H9 (cell line): ENCODE measurements around the gene TMEM123. TPM values are rescaled to one million over a fixed set of nuclear protein-coding genes. Genes with fewer than 3 reads are reported as not detected.

Experiments
- DNase-seq: peaks from one replicate; pipeline ENCODE4 v3.0.0-alpha.2; 2017
- H2AFZ ChIP-seq: one replicate; pipeline ENCODE4 v1.6.1; 2013; ENCODE audit warnings: mild to moderate bottlenecking, low read length, control low read depth, moderate library complexity
- H2AK5ac ChIP-seq: 2 replicates; pipeline ENCODE4 v1.6.1; 2013; ENCODE audit warnings: low read length, control low read depth, mixed read lengths; ENCODE audit not compliant: insufficient read length
- H2BK120ac ChIP-seq: one replicate; pipeline ENCODE4 v1.6.1; 2013; ENCODE audit warnings: low read depth, mild to moderate bottlenecking, low read length, control low read depth, inconsistent platforms; ENCODE audit not compliant: poor library complexity, severe bottlenecking
- H2BK12ac ChIP-seq: 2 replicates; pipeline ENCODE4 v1.6.1; 2013; ENCODE audit warnings: low read length, control low read depth, mixed read lengths, low read depth; ENCODE audit not compliant: insufficient read length
- H2BK15ac ChIP-seq: 2 replicates; pipeline ENCODE4 v1.6.1; 2013; ENCODE audit warnings: low read depth, low read length, control low read depth
- H2BK20ac ChIP-seq: one replicate; pipeline ENCODE4 v1.6.1; 2013; ENCODE audit warnings: low read depth, mild to moderate bottlenecking, low read length, control low read depth, inconsistent platforms; ENCODE audit not compliant: poor library complexity, severe bottlenecking
- H2BK5ac ChIP-seq: 2 replicates; pipeline ENCODE4 v1.6.1; 2013; ENCODE audit warnings: low read length, control low read depth, mixed read lengths; ENCODE audit not compliant: insufficient read length
- H3K14ac ChIP-seq: 2 replicates; pipeline ENCODE4 v1.6.1; 2013; ENCODE audit warnings: low read length, control low read depth; ENCODE audit not compliant: insufficient read depth
- H3K18ac ChIP-seq: 2 replicates; pipeline ENCODE4 v1.6.1; 2013; ENCODE audit warnings: low read depth, mild to moderate bottlenecking, mixed read lengths, low read length, control low read depth; ENCODE audit not compliant: insufficient read length
- H3K23ac ChIP-seq: 2 replicates; pipeline ENCODE4 v1.6.1; 2013; ENCODE audit warnings: low read length, control low read depth, mixed read lengths, low read depth; ENCODE audit not compliant: insufficient read length
- H3K23me2 ChIP-seq: 2 replicates; pipeline ENCODE4 v1.6.1; 2013; ENCODE audit warnings: low read depth, mild to moderate bottlenecking, mixed read lengths, low read length, control low read depth; ENCODE audit not compliant: insufficient read length, poor library complexity, severe bottlenecking
- H3K27ac ChIP-seq: 2 replicates; pipeline ENCODE4 v1.5.1; 2013; ENCODE audit warnings: low read length, control low read depth, mixed read lengths, low read depth; ENCODE audit not compliant: insufficient read length
- H3K27me3 ChIP-seq: 2 replicates; pipeline ENCODE4 v1.6.1; 2013; ENCODE audit warnings: low read length, control low read depth, inconsistent platforms; ENCODE audit not compliant: insufficient read depth
- H3K4ac ChIP-seq: 2 replicates; pipeline ENCODE4 v1.6.1; 2013; ENCODE audit warnings: low read depth, mild to moderate bottlenecking, control low read depth, inconsistent platforms, low read length, moderate library complexity
- H3K4me1 ChIP-seq: 2 replicates; pipeline ENCODE4 v1.6.1; 2013; ENCODE audit warnings: low read length, control low read depth, inconsistent platforms; ENCODE audit not compliant: insufficient read depth
- H3K4me2 ChIP-seq: 2 replicates; pipeline ENCODE4 v1.6.1; 2013; ENCODE audit warnings: low read length, control low read depth, mixed read lengths; ENCODE audit not compliant: insufficient read length, insufficient read depth
- H3K56ac ChIP-seq: 2 replicates; pipeline ENCODE4 v1.6.1; 2013; ENCODE audit warnings: low read depth, mild to moderate bottlenecking, mixed read lengths, low read length, control low read depth; ENCODE audit not compliant: insufficient read length
- H3K79me1 ChIP-seq: 2 replicates; pipeline ENCODE4 v1.6.1; 2013; ENCODE audit warnings: low read depth, mild to moderate bottlenecking, moderate library complexity, low read length, control low read depth, inconsistent platforms; ENCODE audit not compliant: insufficient read depth, poor library complexity, severe bottlenecking
- H3K79me2 ChIP-seq: 2 replicates; pipeline ENCODE4 v1.6.1; 2013; ENCODE audit warnings: low read length, control low read depth, inconsistent platforms; ENCODE audit not compliant: insufficient read depth
- H3K9ac ChIP-seq: 2 replicates; pipeline ENCODE4 v1.6.1; 2013; ENCODE audit warnings: low read length, control low read depth, mixed read lengths; ENCODE audit not compliant: insufficient read length; ENCODE audit errors: extremely low read depth
- H3K9me3 ChIP-seq: one replicate; pipeline ENCODE4 v1.6.1; 2013; ENCODE audit warnings: low read depth, low read length, inconsistent platforms; ENCODE audit not compliant: control insufficient read depth
- H3T11ph ChIP-seq: one replicate; pipeline ENCODE4 v1.6.1; 2013; ENCODE audit warnings: mild to moderate bottlenecking, low read length, control low read depth, inconsistent platforms
- H4K20me1 ChIP-seq: one replicate; pipeline ENCODE4 v1.6.1; 2013; ENCODE audit not compliant: control insufficient read depth, insufficient read length, insufficient read depth
- H4K5ac ChIP-seq: 2 replicates; pipeline ENCODE4 v1.6.1; 2013; ENCODE audit warnings: low read depth, mild to moderate bottlenecking, mixed read lengths, low read length, control low read depth; ENCODE audit not compliant: insufficient read length
- H4K8ac ChIP-seq: replicated peaks from 2 replicates; pipeline ENCODE4 v1.6.1; 2013; ENCODE audit warnings: low read length, control low read depth, mixed read lengths, low read depth; ENCODE audit not compliant: insufficient read length
- H4K91ac ChIP-seq: 2 replicates; pipeline ENCODE4 v1.6.1; 2013; ENCODE audit warnings: low read depth, mild to moderate bottlenecking, moderate library complexity, mixed read lengths, low read length, control low read depth; ENCODE audit not compliant: insufficient read length
- H3K27ac Mint-ChIP-seq, 3 experiments: 2 replicates in 2 of 3; 3 replicates in 1 of 3; pipeline ENCODE4 v1.8.0; 2020 to 2021; ENCODE audit warnings: mixed read lengths in 3 of 3, mild to moderate bottlenecking in 1 of 3, moderate library complexity in 1 of 3
- H3K27me3 Mint-ChIP-seq: 2 replicates; pipeline ENCODE4 v1.8.0; 2021; ENCODE audit warnings: low read depth, mild to moderate bottlenecking, moderate library complexity, mixed read lengths
- H3K36me3 Mint-ChIP-seq, 3 experiments: 2 replicates in 2 of 3; 3 replicates in 1 of 3; pipeline ENCODE4 v1.8.0; 2020 to 2021; ENCODE audit warnings: low read depth in 3 of 3, mixed read lengths in 3 of 3; ENCODE audit not compliant: insufficient read depth in 1 of 3
- H3K4me1 Mint-ChIP-seq, 2 experiments: 2 replicates each; pipeline ENCODE4 v1.8.0; 2020; ENCODE audit warnings: mixed read lengths in 2 of 2
- H3K4me3 Mint-ChIP-seq, 2 experiments: 2 replicates in 1 of 2; 3 replicates in 1 of 2; pipeline ENCODE4 v1.8.0; 2020 to 2021; ENCODE audit warnings: mild to moderate bottlenecking in 2 of 2, mixed read lengths in 2 of 2, moderate library complexity in 1 of 2
- H3K9me3 Mint-ChIP-seq, 2 experiments: 2 replicates in 1 of 2; 3 replicates in 1 of 2; pipeline ENCODE4 v1.8.0; 2020; ENCODE audit warnings: mild to moderate bottlenecking in 2 of 2, mixed read lengths in 2 of 2, moderate library complexity in 1 of 2
- CTCF ChIP-seq: fragments of 200-600 bp; sonication (generic); conservative IDR thresholded peaks from 3 replicates; pipeline ENCODE4 v1.8.0; 2021; ENCODE audit warnings: antibody characterized with exemption, mild to moderate bottlenecking
- WGBS: extraction: QIAGEN DNeasy Blood & Tissue Kit; methylation state at CpG from one replicate; pipeline ENCODE4 v1.1.7; 2013; ENCODE audit warnings: missing lambda C conversion rate, low lambda C conversion rate, mixed read lengths; ENCODE audit not compliant: insufficient read length; ENCODE audit errors: extremely low coverage; 5-methylcytosine and 5-hydroxymethylcytosine counted together
- total RNA-seq: library from RNA; stranded (reverse); gene quantifications from 2 replicates; pipeline ENCODE4 v1.2.1, GENCODE V29; 2021

Gene TMEM123
- total RNA-seq, 1 experiment from 2014 or later = 76.7 TPM

- Histone ChIP-seq H4K5ac (no peak overlapping the region), H4K91ac (no peak overlapping the region), H2BK5ac (no peak overlapping the region), H3K79me2 (no peaks in the 10 kb centered on the region), H3K9me3 (no peaks in the 10 kb centered on the region), H2BK20ac (no peak overlapping the region), H3K79me1 (no peaks in the 10 kb centered on the region), H4K20me1 (no peaks in the 10 kb centered on the region), H3K27me3 (no peaks in the 10 kb centered on the region), H3K4me2 (no peak overlapping the region), H3K27ac (no peak overlapping the region), H3K23ac (no peak overlapping the region), H2AK5ac (no peak overlapping the region), H3K23me2 (no peaks in the 10 kb centered on the region), H3T11ph (no peak overlapping the region), H4K8ac (no peak overlapping the region), H3K9ac (no peak overlapping the region), H2BK120ac (no peak overlapping the region), H3K56ac (no peak overlapping the region), H3K18ac (no peak overlapping the region), H3K4ac (no peak overlapping the region), H2BK15ac (no peak overlapping the region), H2BK12ac (no peak overlapping the region), H2AFZ (no peak overlapping the region), H3K14ac (no peak overlapping the region), H3K4me1 (no peaks in the 10 kb centered on the region; the same call in 1 of the 2 replicates)
- H3K4me3 Mint-ChIP-seq = no peak overlapping the region
- peaks cover 41 to 46% of the 10 kb centered on the region in 2 experiments for H3K9me3 Mint-ChIP-seq
- WGBS = no CpG with 5 or more reads among the region's 3 CpGs
- DNase-seq = no peak
- H3K27ac Mint-ChIP-seq = no peak overlapping the region
- peaks cover 41 to 78% (median 70%) of the 10 kb centered on the region in 3 experiments for H3K36me3 Mint-ChIP-seq
- H3K27me3 Mint-ChIP-seq = peaks cover 4% of the 10 kb centered on the region; the same call in 1 of the 2 replicates
- TF ChIP-seq CTCF = no peak
- H3K4me1 Mint-ChIP-seq = peaks cover 19 to 35% of the 10 kb centered on the region in 2 experiments
Observed at GRCh38 chr11:102436561-102436960, 16.0 kb downstream of the TMEM123 start.
